SH-SY5Y (cell line): Measurements from ENCODE around the gene SKAP1.

Experiments
- GATA2 ChIP-seq: IDR thresholded peaks from 2 replicates; pipeline ENCODE4 v1.6.1; 2011; ENCODE audit warnings: mild to moderate bottlenecking, low read depth, low read length
- GATA3 ChIP-seq: IDR thresholded peaks from 2 replicates; pipeline ENCODE4 v1.6.1; 2011; ENCODE audit warnings: low read depth, mild to moderate bottlenecking, low read length, moderate library complexity

Gene SKAP1

GRCh38 chr17:48278760-48279491 is 151.1 kb downstream of the SKAP1 start:
- TF ChIP-seq GATA2: no peak
- no peak for TF ChIP-seq GATA3

- no peak for TF ChIP-seq GATA2
- TF ChIP-seq GATA3: no peak
These were observed 153.2 kb downstream of the SKAP1 start for GRCh38 chr17:48276776-48277175.

- TF ChIP-seq GATA2 (no peak), GATA3 (no peak)
These were observed 159.1 kb downstream of the SKAP1 start for GRCh38 chr17:48270899-48271298.

- TF ChIP-seq GATA2 (no peak), GATA3 (no peak)
These were observed 160.8 kb downstream of the SKAP1 start for GRCh38 chr17:48269209-48269608.

- TF ChIP-seq GATA3 (no peak), GATA2 (no peak)
These were observed 166.3 kb downstream of the SKAP1 start for GRCh38 chr17:48263731-48264035.

GRCh38 chr17:48262982-48263730 is 166.9 kb downstream of the SKAP1 start:
- TF ChIP-seq GATA2 (no peak), GATA3 (no peak)

GRCh38 chr17:48261297-48261880 is 168.6 kb downstream of the SKAP1 start:
- TF ChIP-seq GATA3 (no peak), GATA2 (no peak)

- no peak for TF ChIP-seq GATA3
- TF ChIP-seq GATA2: no peak
These were observed 170.2 kb downstream of the SKAP1 start for GRCh38 chr17:48259694-48260291.

- no peak for TF ChIP-seq GATA3
- no peak for TF ChIP-seq GATA2
These were observed 171.7 kb downstream of the SKAP1 start for GRCh38 chr17:48258331-48258730.

GRCh38 chr17:48255759-48256158 is 174.3 kb downstream of the SKAP1 start:
- TF ChIP-seq GATA3 (no peak), GATA2 (no peak)

- TF ChIP-seq GATA2: no peak
- TF ChIP-seq GATA3: no peak
These were observed 175.1 kb downstream of the SKAP1 start for GRCh38 chr17:48254896-48255295.

- TF ChIP-seq GATA3 (no peak), GATA2 (no peak)
These were observed 176.0 kb downstream of the SKAP1 start for GRCh38 chr17:48253975-48254374.

- TF ChIP-seq GATA3: no peak
These were observed 178.1 kb downstream of the SKAP1 start for GRCh38 chr17:48251950-48252349.

- no peak for TF ChIP-seq GATA2
- TF ChIP-seq GATA3: no peak
These were observed 179.1 kb downstream of the SKAP1 start for GRCh38 chr17:48250949-48251348.
